Naive thymus-derived CD4-positive, alpha-beta T cell (primary cell): ENCODE data around the gene RIPPLY1. TPM values are rescaled to one million over a fixed set of nuclear protein-coding genes. Genes with fewer than 3 reads are reported as not detected.

Source experiments
- ATAC-seq: fragments of 150-1000 bp; cut with Tn5 transposase; 2 replicates; pipeline ENCODE4 v1.10.0; 2021; ENCODE audit warnings: mild to moderate bottlenecking, moderate library complexity
- CTCF ChIA-PET: fragments of 350-600 bp; sonication (Branson Sonifier 250); formaldehyde crosslinking; loops from one replicate; lab custom pipeline; 2021; ENCODE audit warnings: antibody characterized with exemption; lab: Charles Lee
- POLR2A ChIA-PET: fragments of 350-600 bp; sonication (Branson Sonifier 250); formaldehyde crosslinking; loops from one replicate; lab custom pipeline; 2021; ENCODE audit warnings: antibody characterized with exemption, inconsistent platforms; lab: Charles Lee
- DNase-seq, 9 donors: peaks; one replicate each; pipeline versions ENCODE4 v3.0.0 to v3.0.0-alpha.2; 2020 to 2022; ENCODE audit warnings: mixed read lengths in 1 of 9
- H3K27ac ChIP-seq: one replicate; pipeline ENCODE4 v1.7.0; 2013; ENCODE audit warnings: mild to moderate bottlenecking, low read depth, low read length, moderate library complexity
- H3K27me3 ChIP-seq, 2 donors: one replicate each; pipeline ENCODE4 v1.7.0; 2013; ENCODE audit warnings: low read length in 2 of 2, mild to moderate bottlenecking in 2 of 2, moderate library complexity in 2 of 2; ENCODE audit not compliant: control insufficient read depth in 2 of 2, insufficient read depth in 2 of 2
- H3K36me3 ChIP-seq, 3 experiments: 1 replicate in 2 of 3; 2 replicates in 1 of 3; pipeline ENCODE4 v1.7.0; 2013; ENCODE audit warnings: low read length in 3 of 3, mild to moderate bottlenecking in 3 of 3, moderate library complexity in 1 of 3; ENCODE audit not compliant: insufficient read depth in 3 of 3, control insufficient read depth in 2 of 3
- H3K4me1 ChIP-seq, 2 donors: one replicate each; pipeline ENCODE4 v1.7.0; 2013; ENCODE audit warnings: low read length in 2 of 2, mild to moderate bottlenecking in 2 of 2, moderate library complexity in 1 of 2; ENCODE audit not compliant: control insufficient read depth in 2 of 2, insufficient read depth in 2 of 2
- H3K4me3 ChIP-seq: 2 replicates; pipeline ENCODE4 v1.7.0; 2013; ENCODE audit warnings: mild to moderate bottlenecking, low read length
- H3K9me3 ChIP-seq, 3 experiments: 1 replicate in 2 of 3; 2 replicates in 1 of 3; pipeline ENCODE4 v1.7.0; 2013; ENCODE audit warnings: low read length in 3 of 3; ENCODE audit not compliant: control insufficient read depth in 2 of 3
- H3K27ac Mint-ChIP-seq, 9 donors: one replicate each; pipeline ENCODE4 v1.8.0; 2020 to 2022; ENCODE audit warnings: mixed read lengths in 9 of 9, mild to moderate bottlenecking in 8 of 9, moderate library complexity in 5 of 9, inconsistent platforms in 2 of 9
- H3K27me3 Mint-ChIP-seq, 5 donors: one replicate each; pipeline ENCODE4 v1.8.0; 2021 to 2022; ENCODE audit warnings: mixed read lengths in 5 of 5, mild to moderate bottlenecking in 1 of 5
- H3K36me3 Mint-ChIP-seq, 5 donors: one replicate each; pipeline ENCODE4 v1.8.0; 2020 to 2022; ENCODE audit warnings: mixed read lengths in 5 of 5, mild to moderate bottlenecking in 3 of 5, inconsistent platforms in 1 of 5
- H3K4me1 Mint-ChIP-seq, 7 donors: one replicate each; pipeline ENCODE4 v1.8.0; 2020 to 2022; ENCODE audit warnings: mixed read lengths in 7 of 7, mild to moderate bottlenecking in 3 of 7, inconsistent platforms in 1 of 7
- H3K4me3 Mint-ChIP-seq, 10 donors: one replicate each; pipeline ENCODE4 v1.8.0; 2020 to 2022; ENCODE audit warnings: mild to moderate bottlenecking in 10 of 10, mixed read lengths in 10 of 10, moderate library complexity in 6 of 10, inconsistent platforms in 2 of 10
- H3K9me3 Mint-ChIP-seq, 11 donors: one replicate each; pipeline ENCODE4 v1.8.0; 2020 to 2022; ENCODE audit warnings: mixed read lengths in 11 of 11, mild to moderate bottlenecking in 4 of 11, inconsistent platforms in 1 of 11, moderate library complexity in 1 of 11
- intact Hi-C, 2 donors: fragments of 100-400 bp; cut with micrococcal nuclease; formaldehyde crosslinking; loops; one replicate each; pipeline ENCODE4 v1.15.1; 2023
- polyA plus RNA-seq, 2 donors: library from polyadenylated mRNA; unstranded; fragments of 300-500 nt; fragmentation: Illumina TruSeq; gene quantifications; one replicate each; pipeline ENCODE4 v1.2.3, GENCODE V29; 2021
- total RNA-seq, 6 experiments: library from RNA in 5 of 6; stranded (reverse) in 5 of 6; gene quantifications; 1 replicate in 5 of 6; 2 replicates in 1 of 6; pipeline ENCODE4 v1.2.3 and lab custom pipeline; 2021 to 2026

RIPPLY1 gene
- total and polyA plus RNA-seq, 7 experiments from 2014 or later = 0.53 TPM; not detected in 6

DNA sequence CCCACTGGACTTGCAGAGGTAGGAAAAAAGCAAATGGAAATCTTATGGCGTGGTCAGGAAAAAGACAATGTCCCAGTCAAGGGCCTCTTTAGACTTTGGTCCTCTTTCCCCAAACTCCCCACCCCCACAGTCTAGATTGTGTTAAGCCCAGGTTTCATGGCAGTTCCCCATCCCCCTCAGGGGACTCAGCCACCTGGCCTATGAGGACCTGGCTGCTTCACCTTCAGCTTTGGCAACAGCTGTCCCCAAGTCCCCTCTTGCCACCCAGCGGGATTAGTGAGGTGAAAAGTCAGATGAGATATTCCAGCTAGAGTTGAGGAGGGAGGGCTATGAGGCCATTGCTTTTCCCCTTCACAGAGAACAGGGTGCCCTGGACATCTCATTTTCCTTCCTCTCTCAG is 457 bp downstream of the RIPPLY1 start:
- DNase-seq = no peak
- CTCF ChIA-PET = no interaction called here
- Mint-ChIP-seq H3K4me3 (no peak overlapping the region), H3K27ac (no peak overlapping the region), H3K27me3 (no peaks in the 10 kb centered on the region), H3K4me1 (no peaks in the 10 kb centered on the region), H3K9me3 (no peaks in the 10 kb centered on the region), H3K36me3 (no peaks in the 10 kb centered on the region)
- intact Hi-C loops = no loop called here
- H3K9me3 ChIP-seq = no peaks in the 10 kb centered on the region
- no peaks in the 10 kb centered on the region for H3K36me3 ChIP-seq
- POLR2A ChIA-PET = no interaction called here
- H3K4me1 ChIP-seq = no peaks in the 10 kb centered on the region
- H3K4me3 ChIP-seq = no peak overlapping the region
- no peak for ATAC-seq
- H3K27ac ChIP-seq = no peak overlapping the region
- no peaks in the 10 kb centered on the region for H3K27me3 ChIP-seq

DNA sequence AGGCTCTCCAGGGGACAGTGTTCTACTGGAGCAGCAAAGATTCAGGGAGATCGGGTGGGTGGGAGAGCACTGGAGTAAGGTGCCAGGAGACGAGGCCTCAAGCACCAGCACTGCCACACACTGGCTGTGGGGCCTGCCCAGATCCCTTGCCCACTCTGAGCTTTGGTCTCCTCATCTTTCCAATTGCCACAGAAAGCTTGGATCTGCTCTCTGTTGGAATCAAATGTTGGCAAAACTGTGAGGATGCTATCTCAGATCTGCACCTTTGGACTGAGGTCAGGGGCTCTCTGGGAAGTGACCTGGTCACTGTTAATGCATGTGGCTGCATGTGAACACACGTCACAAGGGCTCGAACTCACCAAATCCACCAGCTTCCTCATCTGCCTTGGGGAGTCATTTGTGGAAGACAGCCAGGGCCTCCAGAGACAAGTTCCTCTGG is 1.3 kb downstream of the RIPPLY1 start:
- Histone ChIP-seq H3K27me3 (no peaks in the 10 kb centered on the region), H3K36me3 (no peaks in the 10 kb centered on the region), H3K27ac (no peak overlapping the region), H3K4me3 (no peak overlapping the region), H3K4me1 (no peaks in the 10 kb centered on the region), H3K9me3 (no peaks in the 10 kb centered on the region)
- intact Hi-C loops = no loop called here
- no peak overlapping the region for H3K27ac Mint-ChIP-seq
- POLR2A ChIA-PET = interaction anchor here (0.6 kb wide), 1 partner anchor 388 kb away, joined by 3 read pairs; no protein-coding TSS in a partner anchor
- DNase-seq (no peak), ATAC-seq (no peak)
- CTCF ChIA-PET = no interaction called here
- no peaks in the 10 kb centered on the region for H3K27me3 Mint-ChIP-seq
- H3K36me3 Mint-ChIP-seq = no peaks in the 10 kb centered on the region
- no peaks in the 10 kb centered on the region for H3K4me1 Mint-ChIP-seq
- H3K9me3 Mint-ChIP-seq = no peaks in the 10 kb centered on the region
- no peak overlapping the region for H3K4me3 Mint-ChIP-seq

DNA sequence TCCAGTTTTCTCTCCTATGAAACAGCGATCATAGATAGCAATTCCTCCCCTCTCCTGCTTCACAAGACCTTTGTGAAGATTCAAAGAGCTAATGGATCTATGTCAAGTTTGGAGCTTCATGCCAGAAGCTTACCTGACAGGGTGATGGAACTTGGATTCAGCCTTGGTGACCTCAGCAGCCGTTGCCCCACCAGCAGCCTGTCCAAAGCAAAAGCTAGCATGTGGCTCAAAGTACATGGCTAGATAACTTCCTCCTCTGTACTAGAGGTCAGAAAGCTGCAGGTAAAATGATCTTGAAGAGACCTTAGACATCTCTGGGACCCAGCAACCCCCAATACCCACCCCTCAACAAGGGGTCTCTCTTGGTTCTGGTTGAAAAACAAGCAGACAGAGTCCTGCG is 1.8 kb downstream of the RIPPLY1 start:
- H3K4me1 Mint-ChIP-seq = no peaks in the 10 kb centered on the region
- no peaks in the 10 kb centered on the region for H3K4me1 ChIP-seq
- H3K27me3 ChIP-seq = no peaks in the 10 kb centered on the region
- no peak overlapping the region for H3K27ac ChIP-seq
- no peak overlapping the region for H3K4me3 Mint-ChIP-seq
- H3K9me3 Mint-ChIP-seq = no peaks in the 10 kb centered on the region
- H3K36me3 Mint-ChIP-seq = no peaks in the 10 kb centered on the region
- intact Hi-C loops = no loop called here
- H3K9me3 ChIP-seq = no peaks in the 10 kb centered on the region
- CTCF ChIA-PET = no interaction called here
- DNase-seq (no peak), ATAC-seq (no peak)
- H3K36me3 ChIP-seq = no peaks in the 10 kb centered on the region
- POLR2A ChIA-PET = interaction anchor here (0.6 kb wide), 1 partner anchor 389 kb away, joined by 3 read pairs; no protein-coding TSS in a partner anchor
- H3K27me3 Mint-ChIP-seq = no peaks in the 10 kb centered on the region
- H3K27ac Mint-ChIP-seq = no peak overlapping the region
- no peak overlapping the region for H3K4me3 ChIP-seq

DNA sequence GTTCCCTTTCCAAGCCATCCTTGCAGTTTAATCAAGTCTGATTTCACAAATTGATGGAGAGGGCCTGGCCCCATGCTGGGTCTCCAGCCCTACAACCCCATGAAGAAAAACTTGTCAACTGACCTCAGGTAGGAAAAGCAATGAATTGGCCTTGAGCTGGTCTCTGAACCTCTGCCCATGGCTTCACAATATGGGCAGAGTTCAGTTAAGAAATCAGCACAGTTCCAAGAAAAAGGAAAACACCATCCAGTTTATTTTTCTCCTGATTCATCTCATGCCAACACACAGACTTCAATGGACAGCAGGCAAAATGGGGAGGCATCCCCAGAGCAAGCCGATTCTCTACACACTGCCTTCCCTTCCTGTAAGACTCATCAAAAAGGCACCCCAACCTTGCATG is 3.3 kb downstream of the RIPPLY1 start:
- no peaks in the 10 kb centered on the region for H3K9me3 Mint-ChIP-seq
- no peaks in the 10 kb centered on the region for H3K36me3 Mint-ChIP-seq
- ChIA-PET POLR2A (no interaction called here), CTCF (interaction anchor here (0.7 kb wide), 1 partner anchor 12 kb away, joined by 4 read pairs; no protein-coding TSS in a partner anchor)
- Histone ChIP-seq H3K36me3 (no peaks in the 10 kb centered on the region), H3K27me3 (no peaks in the 10 kb centered on the region), H3K4me3 (no peak overlapping the region), H3K9me3 (no peaks in the 10 kb centered on the region), H3K27ac (no peak overlapping the region), H3K4me1 (no peaks in the 10 kb centered on the region)
- no peaks in the 10 kb centered on the region for H3K27me3 Mint-ChIP-seq
- H3K27ac Mint-ChIP-seq = peak overlapping the region in 1 of 9 donors; percentile 22
- no peak for DNase-seq
- intact Hi-C loops = loop anchor here (2.0 to 10.0 kb wide), 5 partner anchors 53 to 1172 kb away; no protein-coding TSS in a partner anchor
- H3K4me3 Mint-ChIP-seq = no peak overlapping the region
- no peaks in the 10 kb centered on the region for H3K4me1 Mint-ChIP-seq
- ATAC-seq = no peak

DNA sequence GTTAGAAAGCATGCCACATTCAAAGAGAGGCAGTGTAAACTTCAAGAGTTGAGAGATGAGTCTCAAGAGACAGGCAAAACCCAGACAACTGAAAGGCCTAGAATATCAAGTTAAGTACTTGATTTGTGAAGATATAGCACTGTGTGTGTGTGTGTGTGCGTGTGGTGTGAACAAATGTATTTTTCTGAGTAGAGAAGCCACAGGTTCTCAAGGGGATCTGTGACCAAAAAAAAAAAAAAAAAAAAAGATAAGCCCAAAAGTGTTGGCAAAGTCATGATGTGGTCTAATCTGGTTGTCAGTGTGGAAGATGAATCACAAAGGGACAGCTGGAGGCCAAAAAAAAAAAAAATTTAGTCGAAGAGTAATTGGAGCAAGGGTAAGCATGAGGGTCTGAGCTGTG is 3.9 kb downstream of the RIPPLY1 start:
- Mint-ChIP-seq H3K4me1 (no peaks in the 10 kb centered on the region), H3K27ac (peak overlapping the region in 1 of 9 donors; percentile 27), H3K9me3 (no peaks in the 10 kb centered on the region), H3K4me3 (no peak overlapping the region), H3K27me3 (no peaks in the 10 kb centered on the region), H3K36me3 (no peaks in the 10 kb centered on the region)
- CTCF ChIA-PET = interaction anchor here (0.7 to 1.3 kb wide), 4 partner anchors 7 to 61 kb away, joined by 3 to 5 read pairs (median 4); no protein-coding TSS in a partner anchor
- H3K27ac ChIP-seq = no peak overlapping the region
- POLR2A ChIA-PET = no interaction called here
- DNase-seq (no peak), ATAC-seq (no peak)
- no peak overlapping the region for H3K4me3 ChIP-seq
- no peaks in the 10 kb centered on the region for H3K36me3 ChIP-seq
- H3K27me3 ChIP-seq = no peaks in the 10 kb centered on the region
- no peaks in the 10 kb centered on the region for H3K4me1 ChIP-seq
- no peaks in the 10 kb centered on the region for H3K9me3 ChIP-seq
- intact Hi-C loops = loop anchor here (2.0 to 10.0 kb wide), 5 partner anchors 54 to 1173 kb away; no protein-coding TSS in a partner anchor

DNA sequence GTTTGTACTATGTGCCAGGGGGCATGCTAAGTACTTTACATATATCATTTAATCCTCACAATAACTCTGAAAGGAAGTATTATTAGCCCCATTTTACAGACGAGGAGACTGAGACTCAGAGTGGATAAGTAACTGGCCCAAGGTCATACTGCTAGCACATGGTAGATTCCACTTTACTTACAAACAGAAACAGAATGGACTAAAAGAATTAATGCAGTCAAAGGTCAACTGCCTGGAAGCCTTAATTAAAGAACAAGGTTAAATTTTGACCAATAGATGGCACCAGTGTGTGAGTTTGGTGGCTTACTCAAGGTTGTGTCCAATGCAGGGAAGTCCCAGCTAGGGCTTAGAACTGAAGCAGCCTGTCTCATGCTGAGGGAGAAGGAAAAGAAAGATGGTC is 4.7 kb downstream of the RIPPLY1 start:
- no peak overlapping the region for H3K4me3 Mint-ChIP-seq
- H3K27me3 Mint-ChIP-seq = no peaks in the 10 kb centered on the region
- ChIA-PET CTCF (interaction anchor here (0.8 to 1.7 kb wide), 8 partner anchors 8 to 879 kb away, joined by 3 to 5 read pairs (median 4); no protein-coding TSS in a partner anchor), POLR2A (no interaction called here)
- Histone ChIP-seq H3K27ac (no peak overlapping the region), H3K4me1 (no peaks in the 10 kb centered on the region), H3K27me3 (no peaks in the 10 kb centered on the region), H3K36me3 (no peaks in the 10 kb centered on the region), H3K4me3 (no peak overlapping the region), H3K9me3 (no peaks in the 10 kb centered on the region)
- H3K9me3 Mint-ChIP-seq = no peaks in the 10 kb centered on the region
- no peaks in the 10 kb centered on the region for H3K36me3 Mint-ChIP-seq
- H3K4me1 Mint-ChIP-seq = no peaks in the 10 kb centered on the region
- H3K27ac Mint-ChIP-seq = no peak overlapping the region
- peak; percentile 71 for ATAC-seq
- peak in 7 of 9 donors; percentile 5 to 42 (median 36) for DNase-seq
- intact Hi-C loops = loop anchor here (1.0 to 10.0 kb wide), 8 partner anchors 54 to 1174 kb away; partner anchors contain the start of gene NCBP2L (in 2 of the 2)

DNA sequence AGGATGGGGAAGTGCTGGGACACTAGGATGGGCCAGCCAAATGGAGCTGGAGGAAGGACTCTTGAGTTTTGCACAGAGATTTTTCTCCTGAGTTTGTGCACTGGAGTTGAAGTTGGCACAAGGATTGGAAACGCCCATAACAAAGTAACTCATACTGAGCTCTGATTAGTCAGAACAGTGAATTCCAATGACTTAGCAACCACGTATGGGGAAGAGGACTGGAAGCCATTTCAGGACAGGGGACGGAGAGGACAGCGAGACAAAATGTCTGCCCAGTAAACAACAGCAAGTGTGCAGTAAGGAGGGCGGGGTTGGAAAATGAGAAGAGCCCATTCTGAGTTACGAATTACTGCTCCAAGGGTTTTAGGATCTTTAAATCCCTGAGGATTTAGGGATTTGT is 5.9 kb downstream of the RIPPLY1 start:
- H3K27ac Mint-ChIP-seq = no peak overlapping the region
- ChIA-PET CTCF (interaction anchor here (0.6 to 1.7 kb wide), 5 partner anchors 23 to 880 kb away, joined by 3 to 6 read pairs (median 4); no protein-coding TSS in a partner anchor), POLR2A (no interaction called here)
- Histone ChIP-seq H3K27me3 (no peaks in the 10 kb centered on the region), H3K36me3 (no peaks in the 10 kb centered on the region), H3K4me3 (no peak overlapping the region), H3K4me1 (no peaks in the 10 kb centered on the region), H3K9me3 (no peaks in the 10 kb centered on the region), H3K27ac (no peak overlapping the region)
- H3K4me3 Mint-ChIP-seq = no peak overlapping the region
- peaks cover 0 to 3% (median 0%) of the 10 kb centered on the region in 5 donors for H3K27me3 Mint-ChIP-seq
- no peaks in the 10 kb centered on the region for H3K9me3 Mint-ChIP-seq
- ATAC-seq (no peak), DNase-seq (no peak)
- H3K4me1 Mint-ChIP-seq = no peaks in the 10 kb centered on the region
- intact Hi-C loops = loop anchor here in 1 of 2 donors (5.0 to 10.0 kb wide), 4 partner anchors 128 to 1175 kb away; no protein-coding TSS in a partner anchor
- H3K36me3 Mint-ChIP-seq = no peaks in the 10 kb centered on the region
